A673 (cell line): ENCODE measurements around the gene SLC52A3. TPM values are rescaled to one million over a fixed set of nuclear protein-coding genes. Genes with fewer than 3 reads are reported as not detected.

Experiments used
- BruUV-seq: library from RNA; stranded (reverse); fragments of 400-500 nt; replicated peaks from 2 replicates; lab custom pipeline; 2021; lab: Mats Ljungman, UMichigan
- CTCF ChIA-PET: fragments of 300-600 bp; sonication (Branson Sonifier 250); formaldehyde crosslinking; loops from one replicate; lab custom pipeline; 2022; ENCODE audit warnings: antibody characterized with exemption; lab: Charles Lee
- POLR2A ChIA-PET: fragments of 300-600 bp; sonication (Branson Sonifier 250); formaldehyde crosslinking; loops from one replicate; lab custom pipeline; 2022; ENCODE audit warnings: antibody characterized with exemption; ENCODE audit not compliant: low non-redundant PET; lab: Charles Lee
- DNase-seq: peaks from one replicate; pipeline ENCODE4 v3.0.0-alpha.2; 2015; ENCODE audit warnings: low spot score
- H3K27ac ChIP-seq: fragments of 200-600 bp; sonication (generic); 2 replicates; pipeline ENCODE4 v1.5.1; 2016; ENCODE audit warnings: mixed run types, low read depth, mild to moderate bottlenecking, mixed read lengths, antibody characterized with exemption, low read length; ENCODE audit not compliant: poor library complexity, severe bottlenecking
- H3K27me3 ChIP-seq: fragments of 200-600 bp; sonication (generic); replicated peaks from 2 replicates; pipeline ENCODE4 v1.6.1; 2017; ENCODE audit warnings: mixed run types, low read depth, mild to moderate bottlenecking, mixed read lengths, antibody characterized with exemption, low read length; ENCODE audit not compliant: insufficient read depth, poor library complexity
- H3K36me3 ChIP-seq: fragments of 200-600 bp; sonication (generic); 2 replicates; pipeline ENCODE4 v1.6.1; 2016; ENCODE audit warnings: mixed run types, mild to moderate bottlenecking, mixed read lengths, antibody characterized with exemption, low read length; ENCODE audit not compliant: insufficient read depth, poor library complexity, severe bottlenecking
- H3K4me1 ChIP-seq: fragments of 200-600 bp; sonication (generic); 2 replicates; pipeline ENCODE4 v1.6.1; 2017; ENCODE audit warnings: mixed run types, mild to moderate bottlenecking, mixed read lengths, antibody characterized with exemption, low read length; ENCODE audit not compliant: insufficient read depth, poor library complexity, severe bottlenecking
- H3K4me3 ChIP-seq: fragments of 200-600 bp; sonication (generic); 2 replicates; pipeline ENCODE4 v1.5.1; 2016; ENCODE audit warnings: low read depth, mixed run types, mild to moderate bottlenecking, mixed read lengths, low read length; ENCODE audit not compliant: poor library complexity, severe bottlenecking
- H3K9me3 ChIP-seq: fragments of 200-600 bp; sonication (generic); 2 replicates; pipeline ENCODE4 v1.6.1; 2016; ENCODE audit warnings: mixed run types, low read depth, mild to moderate bottlenecking, mixed read lengths, antibody characterized with exemption, low read length; ENCODE audit not compliant: poor library complexity, severe bottlenecking
- EZH2 ChIP-seq: fragments of 200-600 bp; sonication (generic); IDR thresholded peaks from 2 replicates; pipeline ENCODE4 v1.6.1; 2017; ENCODE audit warnings: borderline replicate concordance, low read depth, mild to moderate bottlenecking, mixed read lengths, antibody characterized with exemption, low read length; ENCODE audit not compliant: poor library complexity, severe bottlenecking
- intact Hi-C: fragments of 100-400 bp; cut with micrococcal nuclease; formaldehyde crosslinking; loops from one replicate; pipeline ENCODE4 v1.10.0; 2022; ENCODE audit not compliant: unreplicated experiment
- total RNA-seq: library from RNA; stranded (reverse); gene quantifications from 2 replicates; pipeline ENCODE4 v1.2.3, GENCODE V29; 2021
- TF ChIP-seq, protein P1 (sequence below): fragments of 300-800, 200-600 bp; sonication (generic); conservative IDR thresholded peaks from 2 replicates; pipeline ENCODE4 v1.5.1; 2017; ENCODE audit warnings: low read depth, mild to moderate bottlenecking, antibody characterized with exemption, low read length, moderate library complexity, mixed read lengths

The SLC52A3 gene
- total RNA-seq, 1 experiment from 2014 or later: not detected

GRCh38 chr20:779771-780170 is 11.5 kb upstream of the SLC52A3 start:
- intact Hi-C loops: no loop called here
- no peak for TF ChIP-seq EZH2
- TF ChIP-seq, protein P1, sequence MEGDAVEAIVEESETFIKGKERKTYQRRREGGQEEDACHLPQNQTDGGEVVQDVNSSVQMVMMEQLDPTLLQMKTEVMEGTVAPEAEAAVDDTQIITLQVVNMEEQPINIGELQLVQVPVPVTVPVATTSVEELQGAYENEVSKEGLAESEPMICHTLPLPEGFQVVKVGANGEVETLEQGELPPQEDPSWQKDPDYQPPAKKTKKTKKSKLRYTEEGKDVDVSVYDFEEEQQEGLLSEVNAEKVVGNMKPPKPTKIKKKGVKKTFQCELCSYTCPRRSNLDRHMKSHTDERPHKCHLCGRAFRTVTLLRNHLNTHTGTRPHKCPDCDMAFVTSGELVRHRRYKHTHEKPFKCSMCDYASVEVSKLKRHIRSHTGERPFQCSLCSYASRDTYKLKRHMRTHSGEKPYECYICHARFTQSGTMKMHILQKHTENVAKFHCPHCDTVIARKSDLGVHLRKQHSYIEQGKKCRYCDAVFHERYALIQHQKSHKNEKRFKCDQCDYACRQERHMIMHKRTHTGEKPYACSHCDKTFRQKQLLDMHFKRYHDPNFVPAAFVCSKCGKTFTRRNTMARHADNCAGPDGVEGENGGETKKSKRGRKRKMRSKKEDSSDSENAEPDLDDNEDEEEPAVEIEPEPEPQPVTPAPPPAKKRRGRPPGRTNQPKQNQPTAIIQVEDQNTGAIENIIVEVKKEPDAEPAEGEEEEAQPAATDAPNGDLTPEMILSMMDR: no peak
- POLR2A ChIA-PET: no interaction called here
- H3K4me3 ChIP-seq: no peak overlapping the region
- H3K4me1 ChIP-seq: no peaks in the 10 kb centered on the region
- no peaks in the 10 kb centered on the region for H3K27me3 ChIP-seq
- no peak for DNase-seq
- CTCF ChIA-PET: no interaction called here
- H3K27ac ChIP-seq: no peak overlapping the region
- BruUV-seq: no TSS peak
- no peaks in the 10 kb centered on the region for H3K9me3 ChIP-seq
- no peaks in the 10 kb centered on the region for H3K36me3 ChIP-seq

- intact Hi-C loops: no loop called here
- Histone ChIP-seq H3K4me1 (no peaks in the 10 kb centered on the region), H3K27me3 (no peaks in the 10 kb centered on the region), H3K9me3 (no peaks in the 10 kb centered on the region), H3K4me3 (no peak overlapping the region), H3K36me3 (no peaks in the 10 kb centered on the region), H3K27ac (no peak overlapping the region)
- BruUV-seq: no TSS peak
- TF ChIP-seq, protein P1: no peak
- TF ChIP-seq EZH2: no peak
- DNase-seq: no peak
- POLR2A ChIA-PET: no interaction called here
- CTCF ChIA-PET: no interaction called here
Measured at GRCh38 chr20:776165-776564, 7.9 kb upstream of the SLC52A3 start.

- CTCF ChIA-PET: no interaction called here
- no peaks in the 10 kb centered on the region for H3K4me1 ChIP-seq
- intact Hi-C loops: no loop called here
- no peaks in the 10 kb centered on the region for H3K36me3 ChIP-seq
- no peak overlapping the region for H3K27ac ChIP-seq
- H3K9me3 ChIP-seq: no peaks in the 10 kb centered on the region
- TF ChIP-seq EZH2: no peak
- TF ChIP-seq, protein P1: no peak
- POLR2A ChIA-PET: no interaction called here
- no peaks in the 10 kb centered on the region for H3K27me3 ChIP-seq
- BruUV-seq: no TSS peak
- no peak overlapping the region for H3K4me3 ChIP-seq
- no peak for DNase-seq
Measured at GRCh38 chr20:775679-776135, 7.4 kb upstream of the SLC52A3 start.
